ENCODE results near the gene ING3. TPM values are rescaled to one million over a fixed set of nuclear protein-coding genes. Genes with fewer than 3 reads are reported as not detected.

ING3 gene
- total RNA-seq, 4 donors from 2014 or later, result 12.6 to 19.4 (median 14.9) TPM

GRCh38 chr7:121011401-121011800, 60.8 kb downstream of the ING3 start:
- no peak overlapping the region for H3K27ac ChIP-seq (replicated peaks in 1 of 4)
- no peaks in the 10 kb centered on the region for H3K27me3 ChIP-seq
- TF ChIP-seq POLR2AphosphoS5 (IDR thresholded peaks at IDR 0.05) (no peak), POLR2A (IDR thresholded peaks at IDR 0.05; ENCODE audit: low read depth) (no peak), EP300 (IDR thresholded peaks at IDR 0.05) (no peak), CTCF (IDR thresholded peaks at IDR 0.05) (no peak)
- no peak overlapping the region for H3K4me3 ChIP-seq
- 97% methylated on average over 1 of the region's 1 CpG for WGBS
- no peaks in the 10 kb centered on the region for H3K36me3 ChIP-seq
- no peaks in the 10 kb centered on the region for H3K9me3 ChIP-seq
- H3K4me1 ChIP-seq, result peaks cover 14 to 31% (median 21%) of the 10 kb centered on the region in 4 donors
- intact Hi-C loops (cut with DNase I), result no loop called here
- DNase-seq (ENCODE audit: extremely low spot score), result no peak

GRCh38 chr7:121012170-121012874, 61.7 kb downstream of the ING3 start:
- no peaks in the 10 kb centered on the region for H3K36me3 ChIP-seq
- H3K4me3 ChIP-seq, result no peak overlapping the region
- no peak for TF ChIP-seq POLR2A (IDR thresholded peaks at IDR 0.05; ENCODE audit: low read depth)
- TF ChIP-seq EP300 (IDR thresholded peaks at IDR 0.05), result no peak
- TF ChIP-seq CTCF (IDR thresholded peaks at IDR 0.05), result no peak
- TF ChIP-seq POLR2AphosphoS5 (IDR thresholded peaks at IDR 0.05), result no peak
- no peak for DNase-seq (ENCODE audit: extremely low spot score)
- H3K27ac ChIP-seq (replicated peaks in 1 of 4), result no peak overlapping the region
- intact Hi-C loops (cut with DNase I), result no loop called here
- H3K4me1 ChIP-seq, result peaks cover 16 to 30% (median 24%) of the 10 kb centered on the region in 4 donors
- H3K27me3 ChIP-seq, result no peaks in the 10 kb centered on the region
- no peaks in the 10 kb centered on the region for H3K9me3 ChIP-seq
- WGBS, result 88% methylated on average over 6 of the region's 6 CpGs

DNA sequence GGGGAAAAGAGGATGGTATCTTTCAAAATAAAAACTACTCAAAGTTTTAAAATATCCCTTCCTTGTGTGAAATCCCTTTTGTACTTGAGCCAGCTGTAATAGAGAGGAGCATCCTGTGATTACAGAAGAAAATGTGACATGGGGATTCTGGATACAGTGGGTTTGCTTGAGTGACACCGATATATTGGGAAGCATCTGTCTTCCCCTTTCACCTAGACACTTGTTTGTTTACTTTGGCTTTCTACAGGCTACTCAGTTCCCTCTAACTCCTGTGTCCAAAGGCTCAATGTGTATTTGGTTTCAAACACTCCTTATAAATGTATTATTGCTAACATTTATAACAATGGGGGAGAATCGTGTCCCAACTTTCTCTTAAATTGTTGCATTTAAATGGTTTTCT, 62.3 kb downstream of the ING3 start:
- Histone ChIP-seq H3K27ac (replicated peaks in 1 of 4) (no peak overlapping the region), H3K4me3 (no peak overlapping the region), H3K36me3 (no peaks in the 10 kb centered on the region), H3K27me3 (no peaks in the 10 kb centered on the region), H3K4me1 (peaks cover 22 to 35% (median 29%) of the 10 kb centered on the region in 4 donors), H3K9me3 (no peaks in the 10 kb centered on the region)
- TF ChIP-seq EP300 (IDR thresholded peaks at IDR 0.05) (no peak), CTCF (IDR thresholded peaks at IDR 0.05) (no peak), POLR2AphosphoS5 (IDR thresholded peaks at IDR 0.05) (no peak), POLR2A (IDR thresholded peaks at IDR 0.05; ENCODE audit: low read depth) (no peak)
- 40% methylated on average over 2 of the region's 2 CpGs for WGBS
- intact Hi-C loops (cut with DNase I), result no loop called here
- DNase-seq (ENCODE audit: extremely low spot score), result no peak

- TF ChIP-seq POLR2AphosphoS5 (IDR thresholded peaks at IDR 0.05) (no peak), EP300 (IDR thresholded peaks at IDR 0.05) (no peak), POLR2A (IDR thresholded peaks at IDR 0.05; ENCODE audit: low read depth) (no peak), CTCF (IDR thresholded peaks at IDR 0.05) (no peak)
- Histone ChIP-seq H3K36me3 (no peaks in the 10 kb centered on the region), H3K27me3 (no peaks in the 10 kb centered on the region), H3K9me3 (no peaks in the 10 kb centered on the region), H3K4me1 (peaks cover 30 to 54% (median 47%) of the 10 kb centered on the region in 4 donors), H3K4me3 (no peak overlapping the region), H3K27ac (replicated peaks in 1 of 4) (no peak overlapping the region)
- WGBS, result 97% methylated on average over 4 of the region's 4 CpGs
- DNase-seq (ENCODE audit: extremely low spot score), result no peak
- intact Hi-C loops (cut with DNase I), result no loop called here
These were observed 65.0 kb downstream of the ING3 start for GRCh38 chr7:121015560-121015959.

Data from esophagus muscularis mucosa (tissue), 4 donors.